Endothelial cell of umbilical vein (primary cell): Measurements from ENCODE around the gene NXN. TPM values are rescaled to one million over a fixed set of nuclear protein-coding genes. Genes with fewer than 3 reads are reported as not detected.

ENCODE experiments used
- BruUV-seq: library from RNA; stranded (reverse); fragments of 400-500 nt; replicated peaks from 2 replicates; lab custom pipeline; 2021; lab: Mats Ljungman, UMichigan
- CTCF ChIA-PET: fragments of 300-600, 350-600 bp; sonication (Branson Sonifier 250); formaldehyde crosslinking; loops from one replicate; lab custom pipeline; 2021; ENCODE audit warnings: antibody characterized with exemption, inconsistent platforms; lab: Charles Lee
- POLR2A ChIA-PET: fragments of 300-600, 350-600 bp; sonication (Branson Sonifier 250); formaldehyde crosslinking; loops from one replicate; lab custom pipeline; 2021; ENCODE audit warnings: antibody characterized with exemption, inconsistent platforms; lab: Charles Lee
- DNase-seq: peaks from one replicate; pipeline ENCODE4 v3.0.0-alpha.2; 2011; ENCODE audit warnings: low read depth, low spot score
- FAIRE-seq: peaks from 2 replicates; lab custom pipeline; 2011; peaks lifted over from hg19 to GRCh38; lab: Jason Lieb, UNC
- H2AFZ ChIP-seq: 2 replicates; pipeline ENCODE4 v1.6.0; 2012; ENCODE audit warnings: low read depth, low read length, control low read depth, inconsistent platforms
- H3K27ac ChIP-seq: 2 replicates; pipeline ENCODE4 v1.5.1; 2011; ENCODE audit warnings: low read depth, mild to moderate bottlenecking, control low read depth, low read length, moderate library complexity; ENCODE audit not compliant: insufficient read depth
- H3K27me3 ChIP-seq, 2 experiments: 2 replicates each; pipeline versions ENCODE4 v1.6.0 to v1.6.1; 2011; ENCODE audit warnings: low read length in 2 of 2, mixed read lengths in 1 of 2; ENCODE audit not compliant: control insufficient read depth in 2 of 2, insufficient read depth in 2 of 2
- H3K36me3 ChIP-seq, 2 experiments: 2 replicates in 1 of 2; 3 replicates in 1 of 2; pipeline ENCODE4 v1.5.1; 2011; ENCODE audit warnings: low read length in 2 of 2, mild to moderate bottlenecking in 1 of 2, moderate library complexity in 1 of 2; ENCODE audit not compliant: control insufficient read depth in 2 of 2, insufficient read depth in 2 of 2; ENCODE audit errors: extremely low read depth in 1 of 2
- H3K4me1 ChIP-seq: 3 replicates; pipeline ENCODE4 v1.5.1; 2011; ENCODE audit warnings: mild to moderate bottlenecking, low read length; ENCODE audit not compliant: control insufficient read depth, insufficient read depth; ENCODE audit errors: extremely low read depth
- H3K4me2 ChIP-seq: 2 replicates; pipeline ENCODE4 v1.6.1; 2011; ENCODE audit warnings: low read length, control low read depth, mixed read lengths; ENCODE audit not compliant: insufficient read depth
- H3K4me3 ChIP-seq, 3 experiments: fragments of 200-600 bp in 1 of 3; sonication (generic), shearing (Covaris generic) in 1 of 3; replicated peaks in 1 of 3; 2 replicates each; pipeline ENCODE4 v1.5.1; 2011 to 2016; ENCODE audit warnings: control low read depth in 3 of 3, low read length in 3 of 3, mild to moderate bottlenecking in 2 of 3, inconsistent platforms in 1 of 3, low read depth in 1 of 3, moderate library complexity in 1 of 3; ENCODE audit not compliant: insufficient read depth in 1 of 3
- H3K79me2 ChIP-seq: 2 replicates; pipeline ENCODE4 v1.6.0; 2012; ENCODE audit warnings: low read length, inconsistent platforms; ENCODE audit not compliant: control insufficient read depth, insufficient read depth
- H3K9ac ChIP-seq: replicated peaks from 2 replicates; pipeline ENCODE3; 2011; ENCODE audit warnings: low read length, control low read depth; ENCODE audit not compliant: insufficient read depth; ENCODE audit errors: extremely low read depth
- H3K9me1 ChIP-seq: replicated peaks from 3 replicates; pipeline ENCODE4 v1.6.0; 2011; ENCODE audit warnings: mild to moderate bottlenecking, low read length; ENCODE audit not compliant: control insufficient read depth, insufficient read depth; ENCODE audit errors: extremely low read depth
- H3K9me3 ChIP-seq: replicated peaks from 2 replicates; pipeline ENCODE4 v1.5.1; 2012; ENCODE audit warnings: low read length, inconsistent platforms; ENCODE audit not compliant: control insufficient read depth, insufficient read depth
- H4K20me1 ChIP-seq: replicated peaks from 2 replicates; pipeline ENCODE3; 2011; ENCODE audit warnings: mild to moderate bottlenecking, low read length; ENCODE audit not compliant: control insufficient read depth, insufficient read depth; ENCODE audit errors: extremely low read depth
- CTCF ChIP-seq, 2 donors: IDR thresholded peaks; 1 replicate in 1 of 2; 2 replicates in 1 of 2; pipeline ENCODE4 v1.5.1; 2011; ENCODE audit warnings: low read length in 2 of 2, mild to moderate bottlenecking in 2 of 2, moderate library complexity in 2 of 2, control low read depth in 1 of 2, inconsistent platforms in 1 of 2, low read depth in 1 of 2; ENCODE audit not compliant: insufficient read depth in 1 of 2; ENCODE audit errors: extremely low read depth in 1 of 2
- EZH2 ChIP-seq: IDR thresholded peaks from 2 replicates; pipeline ENCODE4 v1.6.1; 2012; ENCODE audit warnings: borderline replicate concordance, low read depth, mild to moderate bottlenecking, moderate library complexity, low read length, inconsistent platforms; ENCODE audit not compliant: severe bottlenecking
- FOS ChIP-seq: IDR thresholded peaks from 2 replicates; pipeline ENCODE4 v1.6.1; 2011; ENCODE audit warnings: mild to moderate bottlenecking, low read length, moderate library complexity, borderline replicate concordance; ENCODE audit not compliant: insufficient read depth
- GATA2 ChIP-seq: IDR thresholded peaks from 2 replicates; pipeline ENCODE4 v1.7.0; 2011; ENCODE audit warnings: low read depth, mild to moderate bottlenecking, moderate library complexity, mixed read lengths, low read length; ENCODE audit not compliant: insufficient read length, insufficient read depth
- JUN ChIP-seq: IDR thresholded peaks from 2 replicates; pipeline ENCODE4 v1.6.1; 2011; ENCODE audit warnings: borderline replicate concordance, low read depth; ENCODE audit not compliant: insufficient read length, insufficient read depth
- MAX ChIP-seq: IDR thresholded peaks from 2 replicates; pipeline ENCODE4 v1.6.1; 2011; ENCODE audit not compliant: insufficient read depth, insufficient read length
- MYC ChIP-seq: IDR thresholded peaks from one replicate; pipeline ENCODE4 v1.6.1; 2011; ENCODE audit warnings: mild to moderate bottlenecking, low read depth, low read length
- POLR2A ChIP-seq: IDR thresholded peaks from 2 replicates; pipeline ENCODE4 v1.6.1; 2012; ENCODE audit warnings: low read depth, mild to moderate bottlenecking, control low read depth, low read length
- dilution Hi-C: fragments of 300-500 bp; cut with MboI; formaldehyde crosslinking; loops from one replicate; pipeline ENCODE4 v1.15.0; 2019; ENCODE audit warnings: low sequenced_read_pairs; ENCODE audit not compliant: extremely low pct_ligation_motif_present
- intact Hi-C: fragments of 100-400 bp; cut with micrococcal nuclease; formaldehyde crosslinking; loops from one replicate; pipeline ENCODE4 v1.10.0; 2022
- polyA plus RNA-seq, 4 experiments: library from polyadenylated mRNA; depleted of rRNA in 3 of 4; stranded (reverse) in 3 of 4; unstranded in 1 of 4; fragments of >200 nt; gene quantifications; 2 replicates each; pipeline versions ENCODE4 v1.2.1 to v1.2.3, GENCODE V29; 2011 to 2012; ENCODE audit warnings: missing spikeins in 1 of 4
- total RNA-seq: library from RNA; stranded (reverse); gene quantifications from 2 replicates; pipeline ENCODE4 v1.2.3, GENCODE V29; 2021

Gene NXN
- total and polyA plus RNA-seq, 2 donors (not counting 3 experiments of a cell fraction or from before 2014, with no cell fraction given): 69.5 to 77.3 TPM

GRCh38 chr17:860805-861204 is 118.8 kb downstream of the NXN start:
- TF ChIP-seq EZH2 (no peak), MYC (no peak), POLR2A (no peak), MAX (no peak), FOS (no peak), GATA2 (no peak), JUN (no peak), CTCF (IDR thresholded peaks at IDR 0.05; ENCODE audit: extremely low read depth in 1 of 2, insufficient read depth in 1 of 2, low read depth in 1 of 2, low read length in 2 of 2) (no peak)
- FAIRE-seq: no peak
- intact Hi-C loops (no loop called here), dilution Hi-C loops (no loop called here)
- H3K4me2 ChIP-seq: no peak overlapping the region
- no peak overlapping the region for H3K27ac ChIP-seq
- peaks cover 20% of the 10 kb centered on the region for H3K4me1 ChIP-seq
- no peak overlapping the region for H2AFZ ChIP-seq
- BruUV-seq: no TSS peak
- H3K36me3 ChIP-seq: peaks cover 0 to 3% of the 10 kb centered on the region in 2 experiments
- H3K9me3 ChIP-seq: no peaks in the 10 kb centered on the region
- no peaks in the 10 kb centered on the region for H4K20me1 ChIP-seq
- DNase-seq: no peak
- no peak overlapping the region for H3K9ac ChIP-seq
- POLR2A ChIA-PET: interaction anchor here (0.6 kb wide), 1 partner anchor 10 kb away, joined by 6 read pairs; no protein-coding TSS in a partner anchor
- H3K4me3 ChIP-seq: no peak overlapping the region
- no peaks in the 10 kb centered on the region for H3K9me1 ChIP-seq
- no peaks in the 10 kb centered on the region for H3K27me3 ChIP-seq
- CTCF ChIA-PET: interaction anchor here (0.7 to 2.4 kb wide), 5 partner anchors 8 to 120 kb away, joined by 4 to 8 read pairs (median 4); no protein-coding TSS in a partner anchor
- H3K79me2 ChIP-seq: peaks cover 2% of the 10 kb centered on the region
